Mammary epithelial cell (primary cell): Measurements from ENCODE around the gene RAD51B.

Experiments used
- CTCF ChIP-seq, 2 donors: IDR thresholded peaks in 1 of 2; conservative IDR thresholded peaks in 1 of 2; 2 replicates each; pipeline ENCODE4 v1.5.1; 2011 to 2012; ENCODE audit warnings: inconsistent platforms in 2 of 2, low read length in 2 of 2, mild to moderate bottlenecking in 2 of 2, control low read depth in 1 of 2, low read depth in 1 of 2; ENCODE audit not compliant: insufficient read depth in 1 of 2; ENCODE audit errors: extremely low read depth in 1 of 2
- EZH2 ChIP-seq: IDR thresholded peaks from 2 replicates; pipeline ENCODE4 v1.6.1; 2012; ENCODE audit warnings: low read length, inconsistent platforms, borderline replicate concordance

GRCh38 chr14:68345738-68346137 is 526.2 kb downstream of the RAD51B start:
- TF ChIP-seq CTCF (conservative IDR thresholded peaks at IDR 0.05 in 1 of 2, IDR thresholded peaks at IDR 0.05 in 1 of 2; ENCODE audit: extremely low read depth in 1 of 2, insufficient read depth in 1 of 2, low read depth in 1 of 2, low read length in 2 of 2) (no peak), EZH2 (no peak)
